Measurements from ENCODE around the gene DZIP1L. TPM values are rescaled to one million over a fixed set of nuclear protein-coding genes. Genes with fewer than 3 reads are reported as not detected.

DZIP1L gene
- total RNA-seq, 1 donor from 2014 or later: 37.5 TPM

GRCh38 chr3:138049157-138049919, 66.1 kb downstream of the DZIP1L start:
- ATAC-seq: no peak
- DNase-seq (ENCODE audit: low spot score): no peak
- intact Hi-C loops (cut with DNase I): no loop called here

GRCh38 chr3:138047596-138048158, 67.7 kb downstream of the DZIP1L start:
- no peak for ATAC-seq
- DNase-seq (ENCODE audit: low spot score): no peak
- intact Hi-C loops (cut with DNase I): no loop called here

- no peak for DNase-seq (ENCODE audit: low spot score)
- intact Hi-C loops (cut with DNase I): no loop called here
- ATAC-seq: no peak
Observed at GRCh38 chr3:138046955-138047354, 68.5 kb downstream of the DZIP1L start.

GRCh38 chr3:138046085-138046484, 69.3 kb downstream of the DZIP1L start:
- DNase-seq (ENCODE audit: low spot score) (no peak), ATAC-seq (no peak)
- intact Hi-C loops (cut with DNase I): no loop called here

- intact Hi-C loops (cut with DNase I): no loop called here
- no peak for ATAC-seq
Observed at GRCh38 chr3:138043266-138044029, 72.0 kb downstream of the DZIP1L start.

GRCh38 chr3:138042043-138042442, 73.4 kb downstream of the DZIP1L start:
- intact Hi-C loops (cut with DNase I): no loop called here
- no peak for DNase-seq (ENCODE audit: low spot score)
- no peak for ATAC-seq

More at GRCh38 chr3:138043266-138044029, 72.0 kb downstream of the DZIP1L start:
- DNase-seq (ENCODE audit: low spot score): no peak

GRCh38 chr3:138038725-138039462, 76.5 kb downstream of the DZIP1L start:
- intact Hi-C loops (cut with DNase I): no loop called here
- DNase-seq (ENCODE audit: low spot score) (no peak), ATAC-seq (no peak)

- intact Hi-C loops (cut with DNase I): no loop called here
- DNase-seq (ENCODE audit: low spot score): no peak
- no peak for ATAC-seq
Observed at GRCh38 chr3:138036572-138036971, 78.8 kb downstream of the DZIP1L start.

GRCh38 chr3:138034918-138035317, 80.5 kb downstream of the DZIP1L start:
- ATAC-seq (no peak), DNase-seq (ENCODE audit: low spot score) (no peak)
- intact Hi-C loops (cut with DNase I): no loop called here

- no peak for DNase-seq (ENCODE audit: low spot score)
- ATAC-seq: no peak
- intact Hi-C loops (cut with DNase I): no loop called here
Observed at GRCh38 chr3:138033202-138033691, 82.2 kb downstream of the DZIP1L start.

GRCh38 chr3:138032567-138032966, 82.8 kb downstream of the DZIP1L start:
- DNase-seq (ENCODE audit: low spot score): no peak
- intact Hi-C loops (cut with DNase I): no loop called here
- ATAC-seq: no peak

GRCh38 chr3:138031536-138031935, 83.9 kb downstream of the DZIP1L start:
- no peak for ATAC-seq
- intact Hi-C loops (cut with DNase I): no loop called here
- no peak for DNase-seq (ENCODE audit: low spot score)

GRCh38 chr3:138030734-138031280, 84.6 kb downstream of the DZIP1L start:
- no peak for DNase-seq (ENCODE audit: low spot score)
- intact Hi-C loops (cut with DNase I): no loop called here
- no peak for ATAC-seq

GRCh38 chr3:138027821-138028220, 87.6 kb downstream of the DZIP1L start:
- ATAC-seq (no peak), DNase-seq (ENCODE audit: low spot score) (no peak)
- intact Hi-C loops (cut with DNase I): no loop called here

GRCh38 chr3:138025553-138025952, 89.9 kb downstream of the DZIP1L start:
- no peak for DNase-seq (ENCODE audit: low spot score)
- no peak for ATAC-seq
- intact Hi-C loops (cut with DNase I): no loop called here

- intact Hi-C loops (cut with DNase I): no loop called here
- DNase-seq (ENCODE audit: low spot score) (no peak), ATAC-seq (no peak)
Observed at GRCh38 chr3:138023754-138024153, 91.7 kb downstream of the DZIP1L start.

- intact Hi-C loops (cut with DNase I): no loop called here
- DNase-seq (ENCODE audit: low spot score) (no peak), ATAC-seq (no peak)
Observed at GRCh38 chr3:138019281-138020069, 95.9 kb downstream of the DZIP1L start.

- DNase-seq (ENCODE audit: low spot score): no peak
- intact Hi-C loops (cut with DNase I): no loop called here
- ATAC-seq: no peak
Observed at GRCh38 chr3:138016065-138016464, 99.3 kb downstream of the DZIP1L start.

Data from sciatic nerve (tissue), 2 donors.